Endothelial cell of umbilical vein (primary cell): ENCODE measurements around the gene SRSF11. TPM values are rescaled to one million over a fixed set of nuclear protein-coding genes. Genes with fewer than 3 reads are reported as not detected.

Experiments used
- BruUV-seq: library from RNA; stranded (reverse); fragments of 400-500 nt; replicated peaks from 2 replicates; lab custom pipeline; 2021; lab: Mats Ljungman, UMichigan
- CTCF ChIA-PET: fragments of 300-600, 350-600 bp; sonication (Branson Sonifier 250); formaldehyde crosslinking; loops from one replicate; lab custom pipeline; 2021; ENCODE audit warnings: antibody characterized with exemption, inconsistent platforms; lab: Charles Lee
- POLR2A ChIA-PET: fragments of 300-600, 350-600 bp; sonication (Branson Sonifier 250); formaldehyde crosslinking; loops from one replicate; lab custom pipeline; 2021; ENCODE audit warnings: antibody characterized with exemption, inconsistent platforms; lab: Charles Lee
- DNase-seq: peaks from one replicate; pipeline ENCODE4 v3.0.0-alpha.2; 2011; ENCODE audit warnings: low read depth, low spot score
- FAIRE-seq: peaks from 2 replicates; lab custom pipeline; 2011; peaks lifted over from hg19 to GRCh38; lab: Jason Lieb, UNC
- H2AFZ ChIP-seq: 2 replicates; pipeline ENCODE4 v1.6.0; 2012; ENCODE audit warnings: low read depth, low read length, control low read depth, inconsistent platforms
- H3K27ac ChIP-seq: 2 replicates; pipeline ENCODE4 v1.5.1; 2011; ENCODE audit warnings: low read depth, mild to moderate bottlenecking, control low read depth, low read length, moderate library complexity; ENCODE audit not compliant: insufficient read depth
- H3K27me3 ChIP-seq, 2 experiments: 2 replicates each; pipeline versions ENCODE4 v1.6.0 to v1.6.1; 2011; ENCODE audit warnings: low read length in 2 of 2, mixed read lengths in 1 of 2; ENCODE audit not compliant: control insufficient read depth in 2 of 2, insufficient read depth in 2 of 2
- H3K36me3 ChIP-seq, 2 experiments: 2 replicates in 1 of 2; 3 replicates in 1 of 2; pipeline ENCODE4 v1.5.1; 2011; ENCODE audit warnings: low read length in 2 of 2, mild to moderate bottlenecking in 1 of 2, moderate library complexity in 1 of 2; ENCODE audit not compliant: control insufficient read depth in 2 of 2, insufficient read depth in 2 of 2; ENCODE audit errors: extremely low read depth in 1 of 2
- H3K4me1 ChIP-seq: 3 replicates; pipeline ENCODE4 v1.5.1; 2011; ENCODE audit warnings: mild to moderate bottlenecking, low read length; ENCODE audit not compliant: control insufficient read depth, insufficient read depth; ENCODE audit errors: extremely low read depth
- H3K4me2 ChIP-seq: 2 replicates; pipeline ENCODE4 v1.6.1; 2011; ENCODE audit warnings: low read length, control low read depth, mixed read lengths; ENCODE audit not compliant: insufficient read depth
- H3K4me3 ChIP-seq, 3 experiments: fragments of 200-600 bp in 1 of 3; sonication (generic), shearing (Covaris generic) in 1 of 3; replicated peaks in 1 of 3; 2 replicates each; pipeline ENCODE4 v1.5.1; 2011 to 2016; ENCODE audit warnings: control low read depth in 3 of 3, low read length in 3 of 3, mild to moderate bottlenecking in 2 of 3, inconsistent platforms in 1 of 3, low read depth in 1 of 3, moderate library complexity in 1 of 3; ENCODE audit not compliant: insufficient read depth in 1 of 3
- H3K79me2 ChIP-seq: 2 replicates; pipeline ENCODE4 v1.6.0; 2012; ENCODE audit warnings: low read length, inconsistent platforms; ENCODE audit not compliant: control insufficient read depth, insufficient read depth
- H3K9ac ChIP-seq: replicated peaks from 2 replicates; pipeline ENCODE3; 2011; ENCODE audit warnings: low read length, control low read depth; ENCODE audit not compliant: insufficient read depth; ENCODE audit errors: extremely low read depth
- H3K9me1 ChIP-seq: replicated peaks from 3 replicates; pipeline ENCODE4 v1.6.0; 2011; ENCODE audit warnings: mild to moderate bottlenecking, low read length; ENCODE audit not compliant: control insufficient read depth, insufficient read depth; ENCODE audit errors: extremely low read depth
- H3K9me3 ChIP-seq: replicated peaks from 2 replicates; pipeline ENCODE4 v1.5.1; 2012; ENCODE audit warnings: low read length, inconsistent platforms; ENCODE audit not compliant: control insufficient read depth, insufficient read depth
- H4K20me1 ChIP-seq: replicated peaks from 2 replicates; pipeline ENCODE3; 2011; ENCODE audit warnings: mild to moderate bottlenecking, low read length; ENCODE audit not compliant: control insufficient read depth, insufficient read depth; ENCODE audit errors: extremely low read depth
- CTCF ChIP-seq, 2 donors: IDR thresholded peaks; 1 replicate in 1 of 2; 2 replicates in 1 of 2; pipeline ENCODE4 v1.5.1; 2011; ENCODE audit warnings: low read length in 2 of 2, mild to moderate bottlenecking in 2 of 2, moderate library complexity in 2 of 2, control low read depth in 1 of 2, inconsistent platforms in 1 of 2, low read depth in 1 of 2; ENCODE audit not compliant: insufficient read depth in 1 of 2; ENCODE audit errors: extremely low read depth in 1 of 2
- EZH2 ChIP-seq: IDR thresholded peaks from 2 replicates; pipeline ENCODE4 v1.6.1; 2012; ENCODE audit warnings: borderline replicate concordance, low read depth, mild to moderate bottlenecking, moderate library complexity, low read length, inconsistent platforms; ENCODE audit not compliant: severe bottlenecking
- FOS ChIP-seq: IDR thresholded peaks from 2 replicates; pipeline ENCODE4 v1.6.1; 2011; ENCODE audit warnings: mild to moderate bottlenecking, low read length, moderate library complexity, borderline replicate concordance; ENCODE audit not compliant: insufficient read depth
- GATA2 ChIP-seq: IDR thresholded peaks from 2 replicates; pipeline ENCODE4 v1.7.0; 2011; ENCODE audit warnings: low read depth, mild to moderate bottlenecking, moderate library complexity, mixed read lengths, low read length; ENCODE audit not compliant: insufficient read length, insufficient read depth
- JUN ChIP-seq: IDR thresholded peaks from 2 replicates; pipeline ENCODE4 v1.6.1; 2011; ENCODE audit warnings: borderline replicate concordance, low read depth; ENCODE audit not compliant: insufficient read length, insufficient read depth
- MYC ChIP-seq: IDR thresholded peaks from one replicate; pipeline ENCODE4 v1.6.1; 2011; ENCODE audit warnings: mild to moderate bottlenecking, low read depth, low read length
- POLR2A ChIP-seq: IDR thresholded peaks from 2 replicates; pipeline ENCODE4 v1.6.1; 2012; ENCODE audit warnings: low read depth, mild to moderate bottlenecking, control low read depth, low read length
- POLR2AphosphoS5 ChIP-seq: IDR thresholded peaks from 2 replicates; pipeline ENCODE4 v1.6.1; 2012; ENCODE audit warnings: low read depth, mild to moderate bottlenecking, control low read depth, low read length, moderate library complexity; ENCODE audit not compliant: insufficient read depth
- dilution Hi-C: fragments of 300-500 bp; cut with MboI; formaldehyde crosslinking; loops from one replicate; pipeline ENCODE4 v1.15.0; 2019; ENCODE audit warnings: low sequenced_read_pairs; ENCODE audit not compliant: extremely low pct_ligation_motif_present
- intact Hi-C: fragments of 100-400 bp; cut with micrococcal nuclease; formaldehyde crosslinking; loops from one replicate; pipeline ENCODE4 v1.10.0; 2022
- polyA plus RNA-seq, 4 experiments: library from polyadenylated mRNA; depleted of rRNA in 3 of 4; stranded (reverse) in 3 of 4; unstranded in 1 of 4; fragments of >200 nt; gene quantifications; 2 replicates each; pipeline versions ENCODE4 v1.2.1 to v1.2.3, GENCODE V29; 2011 to 2012; ENCODE audit warnings: missing spikeins in 1 of 4
- total RNA-seq: library from RNA; stranded (reverse); gene quantifications from 2 replicates; pipeline ENCODE4 v1.2.3, GENCODE V29; 2021
- TF ChIP-seq, protein P1 (sequence below): IDR thresholded peaks from 2 replicates; pipeline ENCODE4 v1.6.1; 2011; ENCODE audit not compliant: insufficient read depth, insufficient read length

Gene SRSF11
- total and polyA plus RNA-seq, 2 donors (not counting 3 experiments of a cell fraction or from before 2014, with no cell fraction given) = 177 to 241 TPM

GRCh38 chr1:70247768-70248167, 26.6 kb downstream of the SRSF11 start:
- dilution Hi-C loops (no loop called here), intact Hi-C loops (loop anchor here (5.0 kb wide), 1 partner anchor 820 kb away; no protein-coding TSS in a partner anchor)
- DNase-seq (no peak), FAIRE-seq (no peak)
- Histone ChIP-seq H4K20me1 (peaks cover 3% of the 10 kb centered on the region), H3K27ac (no peak overlapping the region), H3K4me3 (no peak overlapping the region), H3K4me1 (no peaks in the 10 kb centered on the region), H3K27me3 (no peaks in the 10 kb centered on the region), H3K36me3 (peaks cover 22 to 72% of the 10 kb centered on the region in 2 experiments), H3K79me2 (peaks cover 4% of the 10 kb centered on the region), H2AFZ (no peak overlapping the region), H3K9me1 (no peaks in the 10 kb centered on the region), H3K9ac (no peak overlapping the region), H3K9me3 (no peaks in the 10 kb centered on the region), H3K4me2 (no peak overlapping the region)
- BruUV-seq = no TSS peak
- no peak for TF ChIP-seq POLR2AphosphoS5
- TF ChIP-seq, protein P1, sequence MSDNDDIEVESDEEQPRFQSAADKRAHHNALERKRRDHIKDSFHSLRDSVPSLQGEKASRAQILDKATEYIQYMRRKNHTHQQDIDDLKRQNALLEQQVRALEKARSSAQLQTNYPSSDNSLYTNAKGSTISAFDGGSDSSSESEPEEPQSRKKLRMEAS = no peak
- no peak for TF ChIP-seq FOS
- no peak for TF ChIP-seq EZH2
- no peak for TF ChIP-seq GATA2
- no peak for TF ChIP-seq JUN
- TF ChIP-seq POLR2A = no peak
- no peak for TF ChIP-seq CTCF (IDR thresholded peaks at IDR 0.05; ENCODE audit: extremely low read depth in 1 of 2, insufficient read depth in 1 of 2, low read depth in 1 of 2, low read length in 2 of 2)
- no peak for TF ChIP-seq MYC
- CTCF ChIA-PET = no interaction called here
- POLR2A ChIA-PET = no interaction called here
